Measurements from ENCODE around the gene CCDC201.

Gene CCDC201

DNA sequence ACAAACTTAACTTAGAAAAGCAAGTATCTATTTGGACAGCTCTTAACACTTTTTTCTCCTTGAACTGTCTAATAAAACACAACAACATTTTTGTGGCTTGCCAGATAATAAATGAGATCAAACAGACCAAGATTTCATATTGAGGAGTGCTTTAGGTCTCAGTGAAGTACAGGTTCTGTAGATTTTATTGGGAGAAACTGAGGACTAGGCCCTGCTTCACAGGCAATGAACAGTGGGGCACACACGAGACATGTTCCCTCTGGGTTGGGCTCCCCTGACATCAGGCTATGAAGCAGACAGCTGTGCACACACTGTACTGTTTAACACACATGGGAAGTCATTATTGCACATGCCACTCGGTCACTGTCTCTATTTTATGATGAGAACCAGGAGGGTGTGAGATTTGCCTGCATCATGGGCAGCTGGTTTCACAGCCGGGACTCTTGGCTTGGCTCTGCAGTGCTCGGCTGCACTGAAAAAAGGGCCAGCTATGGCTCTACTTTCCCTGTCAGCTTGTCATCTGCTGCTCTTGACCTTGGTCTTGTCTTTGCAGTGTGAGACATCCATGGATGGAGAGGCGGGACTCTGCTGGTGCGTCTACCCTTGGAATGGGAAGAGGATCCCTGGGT, 19.6 kb upstream of the CCDC201 start:
- no peak for DNase-seq

GRCh38 chr7:45891462-45892402, 18.9 kb upstream of the CCDC201 start:
- DNase-seq = no peak

DNA sequence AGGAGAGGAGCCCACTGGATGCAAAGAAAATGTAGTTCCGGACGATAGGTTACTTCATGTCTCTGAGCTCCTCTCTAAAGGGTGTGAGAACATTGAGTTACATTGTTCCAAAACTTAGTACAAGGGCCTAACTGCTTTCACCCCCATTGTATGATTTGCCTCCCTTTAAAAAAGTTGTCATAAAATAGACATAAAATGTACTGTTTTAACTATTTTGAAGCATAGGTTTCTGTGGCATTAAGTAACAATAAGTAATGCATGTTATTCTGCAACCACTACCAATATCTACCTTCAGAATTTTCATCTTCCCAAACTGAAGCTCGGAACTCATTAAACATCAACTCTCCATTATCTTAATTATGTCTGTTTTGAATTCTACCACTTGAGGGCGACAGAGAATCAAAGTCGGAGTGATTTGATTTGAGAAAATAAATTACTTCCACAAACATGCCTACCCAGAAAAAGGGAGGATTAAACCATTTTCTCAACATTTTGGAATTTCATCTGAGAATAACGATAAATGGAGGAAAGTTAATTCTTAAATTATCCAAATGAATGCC, 18.1 kb upstream of the CCDC201 start:
- peak; percentile 26 for DNase-seq

- DNase-seq = no peak
These were observed 17.4 kb upstream of the CCDC201 start for GRCh38 chr7:45890125-45890901.

DNA sequence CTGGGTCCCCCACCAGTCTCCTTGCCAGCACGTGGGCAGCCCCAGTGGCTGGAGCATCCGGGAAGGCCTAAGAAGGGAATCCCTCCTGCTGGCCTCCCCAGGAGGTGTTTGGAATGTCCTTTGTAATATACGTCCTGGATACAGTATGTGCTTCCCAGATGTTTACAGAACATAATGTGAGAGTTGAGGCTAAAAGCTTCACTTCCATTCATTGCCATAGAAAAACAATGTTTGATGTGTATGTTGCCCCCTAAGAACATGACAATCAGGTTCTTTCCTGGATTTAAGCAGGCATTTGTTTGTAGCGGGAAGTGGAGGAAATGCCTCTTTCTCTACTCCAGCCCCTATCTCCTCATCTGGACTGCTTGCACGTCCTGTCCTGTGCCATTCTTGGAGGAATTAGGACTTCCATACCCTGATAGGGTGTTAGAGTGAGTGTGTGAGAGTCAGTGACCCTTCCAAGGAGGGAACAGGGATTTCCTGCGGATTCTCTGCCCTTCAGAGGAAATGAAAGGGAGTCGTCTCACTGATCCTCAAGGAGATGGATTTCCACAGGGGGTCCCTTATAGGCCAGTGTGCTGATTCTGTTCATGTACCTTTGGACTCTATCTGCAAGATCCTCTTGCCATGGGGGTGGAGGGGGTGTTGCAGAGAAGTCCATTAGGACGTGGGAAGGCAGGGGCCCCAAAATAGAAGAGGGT, 16.6 kb upstream of the CCDC201 start:
- peak; percentile 11 for DNase-seq

- DNase-seq = peak; percentile 45
These were observed 16.1 kb upstream of the CCDC201 start for GRCh38 chr7:45888993-45889366.

GRCh38 chr7:45888185-45888992, 15.5 kb upstream of the CCDC201 start, which contains the start of gene IGFBP1:
Gene IGFBP1, plus strand, starts transcription at chr7:45888488. Its CDS starts 165 bp downstream, at chr7:45888653.
- DNase-seq = no peak

GRCh38 chr7:45886931-45887667, 14.2 kb upstream of the CCDC201 start:
- DNase-seq = no peak

GRCh38 chr7:45885264-45885882, 12.5 kb upstream of the CCDC201 start:
- DNase-seq = no peak

DNA sequence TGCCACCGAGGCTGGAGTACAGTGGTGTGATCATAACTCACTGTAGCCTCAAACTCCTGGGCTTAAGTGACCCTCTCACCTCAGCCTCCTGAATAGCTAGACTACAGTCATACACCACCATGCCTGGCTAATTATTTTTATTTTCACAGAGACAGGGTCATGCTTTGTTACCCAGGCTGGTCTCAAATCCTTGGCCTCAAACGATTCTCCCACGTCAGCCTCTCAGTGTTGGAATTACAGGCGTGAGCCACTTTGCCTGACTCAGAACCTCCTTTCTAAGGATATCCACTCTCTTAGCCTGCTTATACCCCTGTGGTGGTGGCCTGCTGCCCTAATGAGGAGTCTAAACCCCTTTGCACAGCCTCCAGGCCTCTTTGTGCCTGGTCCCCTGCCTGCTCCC, 11.3 kb upstream of the CCDC201 start:
- DNase-seq = no peak

DNA sequence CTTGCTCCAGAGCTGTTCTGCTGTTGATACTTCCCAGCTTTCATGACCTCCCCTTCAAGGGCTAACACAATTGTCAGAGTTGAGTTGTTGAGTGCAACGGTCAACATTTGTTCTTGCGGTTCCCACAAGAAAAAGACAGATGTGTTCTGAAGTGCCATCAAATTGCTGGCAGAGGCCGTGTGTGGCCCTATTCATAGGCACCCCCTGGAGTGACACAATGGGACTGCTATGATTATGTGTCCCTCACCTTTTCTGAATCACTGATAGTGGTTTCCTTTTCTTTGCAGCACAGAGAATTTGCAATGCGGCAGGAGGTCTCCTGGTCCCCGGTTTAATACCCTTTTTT, 9.6 kb upstream of the CCDC201 start:
- peak; percentile 39 for DNase-seq

DNA sequence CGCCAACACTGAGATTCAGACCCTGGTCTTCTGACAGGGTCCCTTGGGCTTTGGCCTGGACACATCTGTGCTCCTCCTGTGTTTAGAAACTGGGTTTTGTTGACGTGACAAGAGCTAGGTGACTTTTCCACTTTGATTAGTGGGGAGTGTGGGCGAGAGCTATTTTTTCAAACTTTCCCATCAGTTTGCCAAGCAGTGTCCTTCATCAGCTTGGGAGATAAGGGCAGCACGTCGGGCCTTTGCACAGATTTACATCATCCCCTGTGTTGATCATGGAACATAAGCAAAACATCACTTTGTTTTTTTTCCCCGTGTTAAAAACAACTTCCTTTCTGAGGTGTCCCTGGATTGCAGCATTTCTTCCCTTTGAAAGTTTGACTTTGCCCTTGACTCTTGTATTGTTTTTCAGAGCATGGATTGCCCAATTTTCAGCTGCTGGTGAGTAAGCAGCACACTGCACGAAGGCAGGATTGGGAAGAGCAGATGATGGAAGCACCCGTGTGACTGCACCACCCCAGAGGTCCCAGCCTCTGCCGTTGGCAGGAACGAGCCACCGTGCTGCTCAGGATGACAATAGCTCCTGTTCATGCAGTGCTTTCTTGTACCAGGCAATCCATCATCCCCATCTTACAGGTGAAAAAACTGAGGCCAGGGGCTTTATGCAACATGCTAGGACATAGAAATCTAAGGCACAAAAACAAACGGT, 9.0 kb upstream of the CCDC201 start:
- DNase-seq = no peak

- DNase-seq = no peak
These were observed 8.4 kb upstream of the CCDC201 start for GRCh38 chr7:45881280-45881758.

- no peak for DNase-seq
These were observed 7.6 kb upstream of the CCDC201 start for GRCh38 chr7:45880433-45880860.

GRCh38 chr7:45878457-45879144, 5.7 kb upstream of the CCDC201 start:
- no peak for DNase-seq

DNA sequence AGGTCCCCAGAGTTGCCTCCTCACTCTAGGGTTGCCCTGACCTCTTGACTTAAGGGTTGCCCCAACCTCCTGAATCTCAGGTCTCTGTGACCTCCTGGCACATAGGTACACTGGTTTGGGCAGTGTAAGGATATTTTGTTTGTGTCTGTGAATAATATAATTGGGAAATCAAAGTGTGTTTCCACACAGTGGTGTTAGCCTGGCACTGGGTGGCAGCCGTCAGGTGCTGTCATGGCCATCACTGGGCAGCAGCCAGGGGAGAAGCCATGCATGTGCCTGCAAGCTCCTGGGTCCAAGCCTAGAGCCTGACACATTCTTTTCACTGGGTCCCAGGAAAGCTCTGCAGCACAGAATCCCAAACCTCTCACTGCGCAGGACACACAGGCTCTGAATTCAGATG, 3.6 kb upstream of the CCDC201 start:
- DNase-seq = no peak

DNA sequence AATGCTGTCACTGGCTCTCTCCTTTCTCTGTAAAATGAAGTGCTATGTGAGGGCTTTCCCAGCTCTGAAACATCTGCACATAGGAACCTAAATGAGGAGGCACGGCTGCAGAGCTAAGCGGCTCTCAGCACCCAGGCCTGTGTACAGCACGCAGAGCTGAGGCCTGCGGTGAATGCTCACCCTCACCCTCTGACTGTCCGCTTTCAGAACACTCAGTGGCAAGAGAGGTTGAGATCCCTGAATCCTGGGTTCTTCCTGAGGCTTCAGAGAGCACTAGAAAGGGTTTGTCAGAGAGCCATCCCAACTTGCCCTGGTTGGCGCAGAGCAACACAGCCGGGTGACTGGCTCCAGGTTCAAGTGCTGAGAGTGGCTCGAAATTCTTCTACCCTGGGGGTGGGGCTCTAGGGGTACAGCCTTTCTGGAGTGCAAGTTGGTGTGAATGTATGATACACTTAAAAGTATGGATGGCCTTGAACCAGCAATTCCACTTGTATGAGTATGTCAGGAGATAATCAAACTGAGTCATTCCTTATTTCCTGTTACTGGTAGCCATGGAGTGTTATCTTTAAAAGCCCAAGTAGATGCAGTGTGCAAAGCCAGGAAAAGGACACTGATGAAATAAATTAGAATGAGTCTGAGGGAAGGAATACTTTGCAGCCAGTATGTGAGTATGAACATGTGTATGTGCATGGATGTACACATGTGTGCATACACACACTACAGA, 1.7 kb upstream of the CCDC201 start:
- no peak for DNase-seq

DNA sequence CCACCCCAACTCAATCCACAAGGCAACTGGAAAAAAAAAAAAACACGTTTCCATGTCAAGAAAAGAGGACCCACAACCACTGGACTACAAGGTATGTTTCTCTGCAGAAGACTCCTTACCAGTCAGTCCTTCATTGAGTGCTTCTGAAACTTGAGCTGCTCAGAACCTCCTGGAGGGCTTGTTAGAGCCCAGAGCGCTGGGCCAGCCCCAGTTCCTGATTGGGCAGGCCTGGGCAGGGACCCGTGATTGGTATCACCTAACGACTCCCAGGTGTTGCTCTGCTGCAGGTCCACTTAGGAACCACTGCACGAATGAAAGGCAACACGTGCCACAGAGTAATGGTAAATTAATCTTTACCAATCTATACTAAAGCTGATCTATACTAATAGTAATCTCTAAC, 473 bp upstream of the CCDC201 start:
- peak; percentile 26 for DNase-seq

All from COR-L47 (cell line).